B cell (primary cell): Measurements from ENCODE around the gene WDHD1. TPM values are rescaled to one million over a fixed set of nuclear protein-coding genes. Genes with fewer than 3 reads are reported as not detected.
"Not testable (repeated sequence)": the region's sequence is repeated elsewhere in the genome, so short reads cannot be mapped to it uniquely, and the experiment has no call there.

Experiments used
- ATAC-seq: fragments of 200-7000 bp; cut with Tn5 transposase; one replicate; pipeline ENCODE4 v1.10.0; 2021; ENCODE audit warnings: low read depth, mild to moderate bottlenecking, moderate number of reproducible peaks, moderate library complexity
- CTCF ChIA-PET: fragments of 350-600 bp; sonication (Branson Sonifier 250); formaldehyde crosslinking; loops from one replicate; lab custom pipeline; 2021; ENCODE audit warnings: antibody characterized with exemption, inconsistent platforms; lab: Charles Lee
- POLR2A ChIA-PET: fragments of 350-600 bp; sonication (Branson Sonifier 250); formaldehyde crosslinking; loops from one replicate; lab custom pipeline; 2021; ENCODE audit warnings: antibody characterized with exemption; lab: Charles Lee
- DNase-seq: peaks from one replicate; pipeline ENCODE4 v3.0.0; 2013
- H2AFZ ChIP-seq: 2 replicates; pipeline ENCODE4 v1.6.1; 2012; ENCODE audit warnings: mild to moderate bottlenecking, low read depth, low read length; ENCODE audit not compliant: insufficient read depth, poor library complexity, severe bottlenecking
- H3K27ac ChIP-seq, 2 donors: 1 replicate in 1 of 2; 2 replicates in 1 of 2; pipeline ENCODE4 v1.5.1; 2012 to 2013; ENCODE audit warnings: low read length in 2 of 2, mild to moderate bottlenecking in 2 of 2, moderate library complexity in 1 of 2
- H3K27me3 ChIP-seq, 4 experiments: fragments of 200-600 bp in 1 of 4; sonication (generic) in 1 of 4; replicated peaks in 1 of 4; 1 replicate in 2 of 4; 2 replicates in 2 of 4; pipeline versions ENCODE4 v1.6.1 to v1.7.0; 2013 to 2016; ENCODE audit warnings: low read length in 3 of 4, mild to moderate bottlenecking in 2 of 4, mixed read lengths in 1 of 4, moderate library complexity in 1 of 4; ENCODE audit not compliant: insufficient read depth in 4 of 4, control insufficient read depth in 3 of 4; ENCODE audit errors: control extremely low read depth in 1 of 4
- H3K36me3 ChIP-seq, 2 experiments: replicated peaks in 1 of 2; 1 replicate in 1 of 2; 2 replicates in 1 of 2; pipeline versions ENCODE4 v1.6.1 to v1.7.1; 2013; ENCODE audit warnings: low read length in 1 of 2; ENCODE audit not compliant: insufficient read depth in 2 of 2, control insufficient read depth in 1 of 2; ENCODE audit errors: control extremely low read depth in 1 of 2, extremely low read depth in 1 of 2
- H3K4me1 ChIP-seq, 2 donors: fragments of 200-600 bp in 1 of 2; sonication (generic) in 1 of 2; 1 replicate in 1 of 2; 2 replicates in 1 of 2; pipeline versions ENCODE4 v1.5.1 to v1.6.1; 2013 to 2017; ENCODE audit warnings: low read length in 2 of 2; ENCODE audit not compliant: control insufficient read depth in 2 of 2, insufficient read depth in 2 of 2
- H3K4me2 ChIP-seq: replicated peaks from 2 replicates; pipeline ENCODE3; 2012; ENCODE audit warnings: mild to moderate bottlenecking, low read depth, low read length; ENCODE audit not compliant: poor library complexity, severe bottlenecking
- H3K4me3 ChIP-seq, 5 experiments: fragments of 200-600 bp in 1 of 5; sonication (generic) in 1 of 5; 1 replicate in 3 of 5; 2 replicates in 2 of 5; pipeline versions ENCODE4 v1.5.1 to v1.7.0; 2011 to 2016; ENCODE audit warnings: low read length in 4 of 5, mild to moderate bottlenecking in 4 of 5, low read depth in 2 of 5, control low read depth in 1 of 5, moderate library complexity in 1 of 5; ENCODE audit not compliant: insufficient read depth in 1 of 5; ENCODE audit errors: control extremely low read depth in 1 of 5, extremely low read depth in 1 of 5
- H3K79me2 ChIP-seq: fragments of 200-600 bp; sonication (generic); one replicate; pipeline ENCODE4 v1.6.0; 2016; ENCODE audit warnings: low read length; ENCODE audit not compliant: control insufficient read depth, insufficient read depth
- H3K9ac ChIP-seq: fragments of 200-600 bp; sonication (generic); 2 replicates; pipeline ENCODE4 v1.6.1; 2017; ENCODE audit warnings: mild to moderate bottlenecking, low read length, moderate library complexity
- H3K9me3 ChIP-seq, 3 donors: one replicate each; pipeline versions ENCODE4 v1.6.1 to v1.7.1; 2013; ENCODE audit warnings: low read length in 2 of 3; ENCODE audit not compliant: control insufficient read depth in 2 of 3, insufficient read depth in 1 of 3; ENCODE audit errors: control extremely low read depth in 1 of 3
- H4K20me1 ChIP-seq: 2 replicates; pipeline ENCODE4 v1.6.0; 2012; ENCODE audit warnings: mild to moderate bottlenecking, low read length; ENCODE audit not compliant: insufficient read depth, control insufficient read depth, poor library complexity, severe bottlenecking
- H3K27ac Mint-ChIP-seq: one replicate; pipeline ENCODE4 v1.8.0; 2021; ENCODE audit warnings: mixed read lengths
- H3K27me3 Mint-ChIP-seq: one replicate; pipeline ENCODE4 v1.8.0; 2021; ENCODE audit warnings: mixed read lengths
- H3K4me1 Mint-ChIP-seq: one replicate; pipeline ENCODE4 v1.8.0; 2021; ENCODE audit warnings: mixed read lengths
- H3K4me3 Mint-ChIP-seq: one replicate; pipeline ENCODE4 v1.8.0; 2021; ENCODE audit warnings: mixed read lengths
- H3K9me3 Mint-ChIP-seq: one replicate; pipeline ENCODE4 v1.8.0; 2022; ENCODE audit warnings: mixed read lengths; ENCODE audit not compliant: insufficient read depth
- EZH2 ChIP-seq: IDR thresholded peaks from 2 replicates; pipeline ENCODE4 v1.6.1; 2012; ENCODE audit warnings: borderline replicate concordance, low read depth, mild to moderate bottlenecking, moderate library complexity, low read length; ENCODE audit not compliant: insufficient read depth, poor library complexity, severe bottlenecking
- WGBS: methylation state at CpG from one replicate; pipeline ENCODE4 v1.1.5; 2013; ENCODE audit warnings: missing lambda C conversion rate; ENCODE audit not compliant: insufficient coverage; 5-methylcytosine and 5-hydroxymethylcytosine counted together
- intact Hi-C: fragments of 100-400 bp; cut with micrococcal nuclease; formaldehyde crosslinking; loops from one replicate; pipeline ENCODE4 v1.10.0; 2022
- polyA plus RNA-seq: library from polyadenylated mRNA; depleted of rRNA; stranded (reverse); fragments of >200 nt; gene quantifications from 2 replicates; pipeline ENCODE4 v1.2.3, GENCODE V29; 2012
- total RNA-seq, 2 donors: library from RNA; stranded (reverse); fragments of 120-200 nt in 1 of 2; gene quantifications; 1 replicate in 1 of 2; 2 replicates in 1 of 2; pipeline versions ENCODE4 v1.2.3 to v1.2.4, GENCODE V29; 2013 to 2022
- TF ChIP-seq, protein P1 (sequence below): fragments of 200-600 bp; IDR thresholded peaks from one replicate; pipeline ENCODE4 v1.8.0; 2022; ENCODE audit warnings: antibody characterized with exemption, mild to moderate bottlenecking

The WDHD1 gene
- total and polyA plus RNA-seq, 2 donors (not counting 1 experiment from before 2014, with no cell fraction given): 0.61 to 6.5 TPM

DNA sequence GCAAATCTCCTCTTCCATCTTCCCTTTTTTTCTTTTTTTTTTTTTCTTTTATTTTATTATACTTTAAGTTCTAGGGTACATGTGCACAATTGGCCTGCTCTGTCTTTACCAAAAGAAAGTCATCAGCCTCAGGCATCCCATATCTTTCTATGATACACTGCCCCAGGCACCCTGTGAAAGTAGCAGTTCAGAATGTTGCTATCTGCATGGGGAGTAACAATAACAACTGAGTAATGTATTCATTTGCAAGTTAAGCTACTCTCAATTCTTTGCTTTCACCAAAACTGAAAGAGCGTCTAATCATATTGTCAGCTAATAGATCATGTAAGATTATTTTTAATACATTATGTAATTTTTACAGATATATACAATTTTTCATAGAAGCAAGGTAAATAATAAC lies 110.8 kb downstream of the WDHD1 start:
- Histone ChIP-seq H3K27ac (no peak overlapping the region), H3K4me3 (no peak overlapping the region), H3K4me2 (no peak overlapping the region), H3K36me3 (no peaks in the 10 kb centered on the region), H3K9ac (no peak overlapping the region), H3K9me3 (no peaks in the 10 kb centered on the region), H4K20me1 (no peaks in the 10 kb centered on the region), H3K79me2 (no peaks in the 10 kb centered on the region), H2AFZ (no peak overlapping the region), H3K27me3 (peaks cover 0 to 2% (median 0%) of the 10 kb centered on the region in 4 experiments), H3K4me1 (no peaks in the 10 kb centered on the region)
- no CpG with 5 or more reads among the region's 1 CpG for WGBS
- CTCF ChIA-PET: no interaction called here
- intact Hi-C loops: no loop called here
- no peak for ATAC-seq
- no peak for TF ChIP-seq EZH2
- no peaks in the 10 kb centered on the region for H3K4me1 Mint-ChIP-seq
- H3K9me3 Mint-ChIP-seq: no peaks in the 10 kb centered on the region
- no peak overlapping the region for H3K4me3 Mint-ChIP-seq
- peaks cover 5% of the 10 kb centered on the region for H3K27me3 Mint-ChIP-seq
- DNase-seq: no peak
- no peak overlapping the region for H3K27ac Mint-ChIP-seq
- POLR2A ChIA-PET: no interaction called here

DNA sequence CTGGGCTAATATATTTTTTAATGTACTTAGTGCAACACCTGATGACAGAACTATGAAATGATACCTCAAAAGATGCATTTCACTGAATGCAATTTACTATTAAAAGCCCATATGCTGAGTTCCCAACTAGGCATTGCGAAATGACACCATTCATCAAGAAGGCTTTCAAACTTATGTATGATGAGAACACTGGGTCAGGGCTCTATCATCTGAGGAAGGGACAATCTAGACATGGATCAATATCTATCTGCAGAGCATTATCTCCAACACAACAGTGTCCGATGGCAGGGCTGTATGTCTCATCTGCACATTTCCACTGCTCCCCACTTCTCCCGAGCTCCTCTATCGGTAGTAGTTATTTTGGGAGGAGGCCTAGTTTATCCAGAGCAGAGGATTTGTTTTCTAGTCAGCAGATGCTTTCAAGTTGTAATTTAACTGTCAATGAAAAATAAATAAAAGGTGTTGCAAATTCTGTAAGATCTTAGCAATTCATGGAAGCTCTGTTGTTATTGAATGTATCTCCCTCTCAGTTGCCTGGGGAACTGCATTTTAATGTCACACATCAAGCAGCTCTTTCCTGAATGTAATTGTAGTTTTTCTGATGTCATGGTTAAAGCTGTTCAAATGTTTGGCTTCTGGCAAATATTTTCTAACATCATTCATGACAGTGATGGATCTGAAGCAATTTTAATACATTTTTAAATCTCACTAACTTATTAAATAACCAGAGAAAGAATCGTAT lies 116.9 kb downstream of the WDHD1 start:
- Histone ChIP-seq H4K20me1 (no peaks in the 10 kb centered on the region), H3K27me3 (no peaks in the 10 kb centered on the region), H3K27ac (no peak overlapping the region), H3K9ac (no peak overlapping the region), H2AFZ (no peak overlapping the region), H3K79me2 (no peaks in the 10 kb centered on the region), H3K4me3 (no peak overlapping the region), H3K4me1 (no peaks in the 10 kb centered on the region), H3K9me3 (no peaks in the 10 kb centered on the region), H3K36me3 (no peaks in the 10 kb centered on the region), H3K4me2 (no peak overlapping the region)
- WGBS: no CpG with 5 or more reads among the region's 5 CpGs
- no peaks in the 10 kb centered on the region for H3K9me3 Mint-ChIP-seq
- DNase-seq: no peak
- POLR2A ChIA-PET: no interaction called here
- no peak for ATAC-seq
- CTCF ChIA-PET: no interaction called here
- H3K27me3 Mint-ChIP-seq: no peaks in the 10 kb centered on the region
- peaks cover 7% of the 10 kb centered on the region for H3K4me1 Mint-ChIP-seq
- H3K27ac Mint-ChIP-seq: no peak overlapping the region
- no peak overlapping the region for H3K4me3 Mint-ChIP-seq
- TF ChIP-seq, protein P1, sequence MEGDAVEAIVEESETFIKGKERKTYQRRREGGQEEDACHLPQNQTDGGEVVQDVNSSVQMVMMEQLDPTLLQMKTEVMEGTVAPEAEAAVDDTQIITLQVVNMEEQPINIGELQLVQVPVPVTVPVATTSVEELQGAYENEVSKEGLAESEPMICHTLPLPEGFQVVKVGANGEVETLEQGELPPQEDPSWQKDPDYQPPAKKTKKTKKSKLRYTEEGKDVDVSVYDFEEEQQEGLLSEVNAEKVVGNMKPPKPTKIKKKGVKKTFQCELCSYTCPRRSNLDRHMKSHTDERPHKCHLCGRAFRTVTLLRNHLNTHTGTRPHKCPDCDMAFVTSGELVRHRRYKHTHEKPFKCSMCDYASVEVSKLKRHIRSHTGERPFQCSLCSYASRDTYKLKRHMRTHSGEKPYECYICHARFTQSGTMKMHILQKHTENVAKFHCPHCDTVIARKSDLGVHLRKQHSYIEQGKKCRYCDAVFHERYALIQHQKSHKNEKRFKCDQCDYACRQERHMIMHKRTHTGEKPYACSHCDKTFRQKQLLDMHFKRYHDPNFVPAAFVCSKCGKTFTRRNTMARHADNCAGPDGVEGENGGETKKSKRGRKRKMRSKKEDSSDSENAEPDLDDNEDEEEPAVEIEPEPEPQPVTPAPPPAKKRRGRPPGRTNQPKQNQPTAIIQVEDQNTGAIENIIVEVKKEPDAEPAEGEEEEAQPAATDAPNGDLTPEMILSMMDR: no peak
- no peak for TF ChIP-seq EZH2
- intact Hi-C loops: no loop called here

DNA sequence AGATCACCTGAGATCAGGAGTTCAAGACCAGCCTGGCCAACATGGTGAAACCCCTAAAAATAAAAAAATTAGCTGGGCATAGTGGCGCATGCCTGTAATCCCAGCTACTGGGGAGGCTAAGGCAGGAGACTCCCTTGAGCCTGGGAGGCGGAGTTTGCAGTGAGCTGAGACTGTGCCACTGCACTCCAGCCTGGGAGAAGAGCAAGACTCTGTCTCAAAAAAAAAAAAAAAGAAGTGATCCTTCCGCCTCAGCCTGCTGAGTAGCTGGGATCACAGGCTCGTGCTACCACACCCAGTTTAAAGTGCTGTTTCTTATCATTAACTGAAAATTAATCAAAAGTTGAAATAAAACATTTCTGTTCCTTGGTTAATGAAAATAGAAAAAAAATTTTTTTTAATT lies 117.9 kb downstream of the WDHD1 start:
- H3K4me1 ChIP-seq, H3K79me2 ChIP-seq, H3K4me1 Mint-ChIP-seq, ATAC-seq, intact Hi-C loops, H3K27me3 ChIP-seq, H3K4me3 ChIP-seq, H3K27ac ChIP-seq, POLR2A ChIA-PET, H3K9ac ChIP-seq, H3K36me3 ChIP-seq, H4K20me1 ChIP-seq, H3K4me2 ChIP-seq, H2AFZ ChIP-seq, H3K9me3 ChIP-seq, DNase-seq, H3K9me3 Mint-ChIP-seq, H3K27me3 Mint-ChIP-seq, H3K27ac Mint-ChIP-seq, H3K4me3 Mint-ChIP-seq: not testable (repeated sequence)
- CTCF ChIA-PET: interaction anchor here (0.7 kb wide), 1 partner anchor 20 kb away, joined by 3 read pairs; no protein-coding TSS in a partner anchor
- WGBS: 100% methylated on average over 2 of the region's 4 CpGs
